ENCODE data around the gene FOXJ3. TPM values are rescaled to one million over a fixed set of nuclear protein-coding genes. Genes with fewer than 3 reads are reported as not detected.

FOXJ3 gene
- total RNA-seq, 2 donors from 2014 or later, result 30.6 to 62.0 TPM

DNA sequence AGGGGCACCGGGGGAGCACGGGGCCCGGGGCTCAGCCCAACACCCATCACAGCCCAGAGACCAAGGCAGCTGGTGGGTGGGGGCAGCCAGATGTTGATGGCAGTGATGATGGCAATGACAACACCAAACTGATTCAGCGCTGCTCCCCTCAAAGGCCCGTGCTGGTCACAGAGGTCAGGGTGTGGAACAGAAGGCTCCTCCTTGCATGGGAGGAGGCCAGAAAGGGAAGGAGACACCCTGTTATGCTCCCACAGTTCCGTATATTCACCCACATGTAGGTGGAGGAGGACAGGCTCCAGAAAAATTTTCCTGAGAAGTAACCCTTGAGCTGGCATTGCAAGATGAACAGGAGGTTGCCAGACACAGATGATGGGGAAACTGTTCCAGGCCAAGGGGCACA, 181.4 kb downstream of the FOXJ3 start:
- no peaks in the 10 kb centered on the region for H3K9me3 ChIP-seq
- DNase-seq (ENCODE audit: low spot score) (no peak), ATAC-seq (ENCODE audit: insufficient number of reproducible peaks, low FRiP score, low read depth) (no peak)
- no peaks in the 10 kb centered on the region for H3K4me1 ChIP-seq (ENCODE audit: control insufficient read depth in 1 of 2, low read depth in 2 of 2)
- H3K27ac ChIP-seq, result no peak overlapping the region
- no peak overlapping the region for H3K4me3 ChIP-seq
- TF ChIP-seq, protein P1, sequence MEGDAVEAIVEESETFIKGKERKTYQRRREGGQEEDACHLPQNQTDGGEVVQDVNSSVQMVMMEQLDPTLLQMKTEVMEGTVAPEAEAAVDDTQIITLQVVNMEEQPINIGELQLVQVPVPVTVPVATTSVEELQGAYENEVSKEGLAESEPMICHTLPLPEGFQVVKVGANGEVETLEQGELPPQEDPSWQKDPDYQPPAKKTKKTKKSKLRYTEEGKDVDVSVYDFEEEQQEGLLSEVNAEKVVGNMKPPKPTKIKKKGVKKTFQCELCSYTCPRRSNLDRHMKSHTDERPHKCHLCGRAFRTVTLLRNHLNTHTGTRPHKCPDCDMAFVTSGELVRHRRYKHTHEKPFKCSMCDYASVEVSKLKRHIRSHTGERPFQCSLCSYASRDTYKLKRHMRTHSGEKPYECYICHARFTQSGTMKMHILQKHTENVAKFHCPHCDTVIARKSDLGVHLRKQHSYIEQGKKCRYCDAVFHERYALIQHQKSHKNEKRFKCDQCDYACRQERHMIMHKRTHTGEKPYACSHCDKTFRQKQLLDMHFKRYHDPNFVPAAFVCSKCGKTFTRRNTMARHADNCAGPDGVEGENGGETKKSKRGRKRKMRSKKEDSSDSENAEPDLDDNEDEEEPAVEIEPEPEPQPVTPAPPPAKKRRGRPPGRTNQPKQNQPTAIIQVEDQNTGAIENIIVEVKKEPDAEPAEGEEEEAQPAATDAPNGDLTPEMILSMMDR (IDR thresholded peaks at IDR 0.05), result no peak
- H3K36me3 ChIP-seq, result no peaks in the 10 kb centered on the region
- no peaks in the 10 kb centered on the region for H3K27me3 ChIP-seq (replicated peaks; ENCODE audit: insufficient read depth)

DNA sequence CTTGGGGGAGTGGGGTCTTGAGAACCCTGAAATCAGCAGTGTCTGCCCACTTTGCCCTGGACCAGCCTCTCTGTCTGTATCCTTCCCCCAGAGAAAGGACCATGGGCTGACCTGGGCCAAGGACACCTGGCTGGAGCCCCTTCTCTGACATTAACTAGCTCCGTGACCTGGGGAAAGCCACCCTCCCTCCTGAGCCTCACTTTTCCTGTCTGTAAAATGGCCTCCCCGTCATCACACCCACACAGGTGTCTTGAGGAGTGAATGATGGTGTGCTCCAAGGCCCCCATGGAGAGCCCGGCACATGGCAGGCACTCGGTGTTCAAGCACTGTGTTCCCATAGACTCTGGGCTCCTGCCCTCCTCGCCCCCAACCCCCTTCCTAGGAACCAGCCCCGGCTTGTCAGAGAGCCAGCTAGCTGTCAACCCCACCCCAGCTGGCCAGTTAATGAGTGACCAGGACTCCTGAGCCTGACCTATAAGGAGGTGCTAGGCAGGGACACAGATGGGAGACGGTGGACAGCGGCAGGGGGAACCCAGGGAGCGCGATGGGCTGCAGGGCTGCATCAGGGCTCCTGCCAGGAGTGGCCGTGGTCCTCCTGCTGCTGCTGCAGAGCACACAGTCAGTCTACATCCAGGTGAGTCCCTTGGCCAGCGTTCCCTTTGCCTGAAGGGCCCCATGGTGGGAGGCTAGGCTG, 182.0 kb downstream of the FOXJ3 start, which contains the start of gene GUCA2B:
Gene GUCA2B, plus strand, starts transcription at position 504 of the 694 bp plus-strand sequence. Its CDS starts 41 bp downstream, at position 545.
- Histone ChIP-seq H3K36me3 (no peaks in the 10 kb centered on the region), H3K27ac (no peak within 1 kb of the TSS), H3K4me1 (ENCODE audit: control insufficient read depth in 1 of 2, low read depth in 2 of 2) (no peaks in the 10 kb centered on the region), H3K9me3 (no peaks in the 10 kb centered on the region), H3K4me3 (no peak within 1 kb of the TSS), H3K27me3 (replicated peaks; ENCODE audit: insufficient read depth) (no peaks in the 10 kb centered on the region)
- DNase-seq (ENCODE audit: low spot score) (no peak), ATAC-seq (ENCODE audit: insufficient number of reproducible peaks, low FRiP score, low read depth) (no peak)
- TF ChIP-seq, protein P1 (IDR thresholded peaks at IDR 0.05), result no peak

DNA sequence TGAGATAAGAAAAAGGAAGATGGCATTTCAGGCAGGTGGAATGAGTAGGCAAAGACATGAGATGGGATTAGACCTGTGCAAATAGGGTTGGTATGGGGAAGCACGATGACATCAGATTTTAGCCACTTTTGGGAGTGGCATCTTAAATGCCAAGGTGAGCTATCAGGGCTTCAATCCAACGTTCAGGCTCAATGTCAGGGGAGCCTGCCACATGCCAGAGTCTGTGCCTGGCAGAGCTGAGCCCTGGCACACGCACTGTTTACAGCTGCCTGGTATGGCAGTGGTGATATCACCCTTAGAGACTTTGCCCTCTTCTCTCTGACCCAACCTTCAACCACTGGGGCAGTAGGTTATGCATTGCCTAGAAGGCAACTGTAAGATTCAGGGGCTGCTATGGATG, 182.9 kb downstream of the FOXJ3 start:
- H3K4me1 ChIP-seq (ENCODE audit: control insufficient read depth in 1 of 2, low read depth in 2 of 2), result no peaks in the 10 kb centered on the region
- H3K4me3 ChIP-seq, result no peak overlapping the region
- ATAC-seq (ENCODE audit: insufficient number of reproducible peaks, low FRiP score, low read depth) (no peak), DNase-seq (ENCODE audit: low spot score) (no peak)
- TF ChIP-seq, protein P1 (IDR thresholded peaks at IDR 0.05), result no peak
- H3K27ac ChIP-seq, result no peak overlapping the region
- no peaks in the 10 kb centered on the region for H3K36me3 ChIP-seq
- H3K27me3 ChIP-seq (replicated peaks; ENCODE audit: insufficient read depth), result no peaks in the 10 kb centered on the region
- H3K9me3 ChIP-seq, result no peaks in the 10 kb centered on the region

DNA sequence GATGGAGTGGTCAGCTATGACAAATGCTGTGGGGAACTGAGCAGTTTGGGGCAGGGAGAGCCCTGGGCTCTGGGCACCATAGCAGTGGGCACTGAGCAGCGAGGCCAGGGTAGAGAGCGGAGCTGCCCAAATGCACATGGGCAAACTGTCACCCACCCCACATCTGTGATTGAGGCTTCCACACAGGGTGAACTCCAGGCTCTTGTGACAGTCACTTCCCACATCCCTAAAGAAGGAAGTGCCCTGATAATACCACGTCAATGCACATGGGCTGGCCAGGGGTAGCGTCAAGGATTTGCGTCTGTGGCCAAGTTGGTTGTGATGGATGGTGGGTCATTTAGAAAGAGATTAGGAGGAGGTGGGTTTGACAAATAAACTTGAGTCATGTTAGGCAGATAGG, 184.4 kb downstream of the FOXJ3 start:
- DNase-seq (ENCODE audit: low spot score) (no peak), ATAC-seq (ENCODE audit: insufficient number of reproducible peaks, low FRiP score, low read depth) (no peak)
- Histone ChIP-seq H3K27ac (no peak overlapping the region), H3K4me3 (no peak overlapping the region), H3K9me3 (no peaks in the 10 kb centered on the region), H3K4me1 (ENCODE audit: control insufficient read depth in 1 of 2, low read depth in 2 of 2) (no peaks in the 10 kb centered on the region), H3K36me3 (no peaks in the 10 kb centered on the region), H3K27me3 (replicated peaks; ENCODE audit: insufficient read depth) (no peaks in the 10 kb centered on the region)
- TF ChIP-seq, protein P1 (IDR thresholded peaks at IDR 0.05), result no peak

DNA sequence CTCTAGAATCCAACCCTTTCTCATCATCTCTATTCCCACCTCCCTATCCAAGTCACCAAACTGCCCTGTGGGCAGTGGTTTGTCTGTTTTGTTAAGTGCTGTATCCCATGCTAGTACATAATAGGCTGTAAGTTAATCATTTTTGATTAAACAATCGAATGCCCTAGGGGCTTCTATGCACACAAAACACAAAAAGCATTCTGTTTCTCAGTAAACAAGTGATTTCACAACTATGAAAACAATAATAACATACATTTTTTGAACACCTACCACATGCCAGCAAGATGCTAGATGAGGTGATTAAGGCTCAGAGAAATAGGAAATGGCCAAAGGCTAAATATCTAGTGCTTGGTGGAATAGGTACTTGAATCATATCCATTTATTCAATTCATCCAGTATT, 186.9 kb downstream of the FOXJ3 start:
- ATAC-seq (ENCODE audit: insufficient number of reproducible peaks, low FRiP score, low read depth) (no peak), DNase-seq (ENCODE audit: low spot score) (no peak)
- Histone ChIP-seq H3K4me3 (no peak overlapping the region), H3K9me3 (no peaks in the 10 kb centered on the region), H3K4me1 (ENCODE audit: control insufficient read depth in 1 of 2, low read depth in 2 of 2) (no peaks in the 10 kb centered on the region), H3K27ac (no peak overlapping the region), H3K36me3 (no peaks in the 10 kb centered on the region), H3K27me3 (replicated peaks; ENCODE audit: insufficient read depth) (no peaks in the 10 kb centered on the region)
- TF ChIP-seq, protein P1 (IDR thresholded peaks at IDR 0.05), result no peak

Data from thoracic aorta (tissue), 2 donors.